ENCODE measurements around the gene WAS. TPM values are rescaled to one million over a fixed set of nuclear protein-coding genes. Genes with fewer than 3 reads are reported as not detected.

Gene WAS
- total and polyA plus RNA-seq, 2 of the 8 experiments (the other 6 are each of a cell fraction or from before 2014, with no cell fraction given) = 0.63 to 0.65 TPM

DNA sequence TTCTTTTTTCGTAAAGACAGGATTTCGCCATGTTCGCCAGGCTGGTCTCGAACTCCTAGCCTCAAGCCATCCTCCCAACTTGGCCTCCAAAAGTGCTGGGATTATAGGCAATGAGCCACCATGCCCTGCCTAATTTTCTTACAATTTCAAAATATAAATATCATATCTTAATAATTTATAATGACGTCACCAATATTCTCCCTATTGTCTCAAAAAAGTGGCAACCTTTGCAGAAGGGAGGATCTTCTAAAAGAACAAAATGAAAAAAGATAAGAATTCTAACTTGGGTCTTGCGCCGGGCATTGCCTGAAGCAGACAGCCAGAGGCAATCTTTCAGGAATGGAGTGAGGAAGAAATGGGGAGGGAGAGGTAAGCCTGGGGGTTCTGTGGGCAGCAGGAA lies 37.9 kb upstream of the WAS start (continued):
- TF ChIP-seq RFX5 (IDR thresholded peaks at IDR 0.05; ENCODE audit: borderline replicate concordance, low read depth, low read length) = no peak

All from H1 (cell line).